ENCODE data around the gene MAP4.
"Not testable (repeated sequence)": the region's sequence is repeated elsewhere in the genome, so short reads cannot be mapped to it uniquely, and the experiment has no call there.

MAP4 gene

GRCh38 chr3:48013288-48013980 is 2.8 kb downstream of the MAP4 start:
- no peak for FAIRE-seq

GRCh38 chr3:48012659-48013058 is 3.6 kb downstream of the MAP4 start:
- FAIRE-seq = no peak

- not testable (repeated sequence) for FAIRE-seq
Observed at GRCh38 chr3:48008066-48008465, 8.2 kb downstream of the MAP4 start.

- FAIRE-seq = not testable (repeated sequence)
Observed at GRCh38 chr3:48007361-48007760, 8.9 kb downstream of the MAP4 start.

- FAIRE-seq = not testable (repeated sequence)
Observed at GRCh38 chr3:48006794-48007193, 9.4 kb downstream of the MAP4 start.

GRCh38 chr3:48004694-48005093 is 11.5 kb downstream of the MAP4 start:
- FAIRE-seq = no peak

GRCh38 chr3:48002787-48003186 is 13.4 kb downstream of the MAP4 start:
- FAIRE-seq = no peak

- no peak for FAIRE-seq
Observed at GRCh38 chr3:48001991-48002390, 14.2 kb downstream of the MAP4 start.

GRCh38 chr3:48000212-48000611 is 16.0 kb downstream of the MAP4 start:
- no peak for FAIRE-seq

GRCh38 chr3:47996440-47996839 is 19.8 kb downstream of the MAP4 start:
- no peak for FAIRE-seq

GRCh38 chr3:47994180-47994579 is 22.0 kb downstream of the MAP4 start:
- no peak for FAIRE-seq

- FAIRE-seq = no peak
Observed at GRCh38 chr3:47991341-47991740, 24.9 kb downstream of the MAP4 start.

- no peak for FAIRE-seq
Observed at GRCh38 chr3:47989981-47990440, 26.2 kb downstream of the MAP4 start.

GRCh38 chr3:47985381-47985780 is 30.8 kb downstream of the MAP4 start:
- no peak for FAIRE-seq

- FAIRE-seq = no peak
Observed at GRCh38 chr3:47984075-47984728, 32.0 kb downstream of the MAP4 start.

- FAIRE-seq = no peak
Observed at GRCh38 chr3:47980795-47981194, 35.4 kb downstream of the MAP4 start.

- no peak for FAIRE-seq
Observed at GRCh38 chr3:47979070-47979469, 37.1 kb downstream of the MAP4 start.

GRCh38 chr3:47978386-47978785 is 37.8 kb downstream of the MAP4 start:
- no peak for FAIRE-seq

- FAIRE-seq = no peak
Observed at GRCh38 chr3:47976135-47976732, 40.0 kb downstream of the MAP4 start.

- FAIRE-seq = no peak
Observed at GRCh38 chr3:47974974-47975470, 41.2 kb downstream of the MAP4 start.

GRCh38 chr3:47971081-47971480 is 45.1 kb downstream of the MAP4 start:
- no peak for FAIRE-seq

GRCh38 chr3:47964740-47965139 is 51.5 kb downstream of the MAP4 start:
- FAIRE-seq = no peak

GRCh38 chr3:47961815-47962606 is 54.2 kb downstream of the MAP4 start:
- no peak for FAIRE-seq

All from colon (tissue), 2 donors.